GM12873 (cell line): ENCODE data around the gene SHISA4.

ENCODE experiments used
- TF ChIP-seq, protein P1 (sequence below): IDR thresholded peaks from 2 replicates; pipeline ENCODE4 v1.5.1; 2012; ENCODE audit warnings: low read depth, mild to moderate bottlenecking, moderate library complexity, low read length, control low read depth; ENCODE audit not compliant: insufficient read depth; ENCODE audit errors: missing control alignments

Gene SHISA4

GRCh38 chr1:201930137-201930536 lies 41.4 kb downstream of the SHISA4 start:
- TF ChIP-seq, protein P1, sequence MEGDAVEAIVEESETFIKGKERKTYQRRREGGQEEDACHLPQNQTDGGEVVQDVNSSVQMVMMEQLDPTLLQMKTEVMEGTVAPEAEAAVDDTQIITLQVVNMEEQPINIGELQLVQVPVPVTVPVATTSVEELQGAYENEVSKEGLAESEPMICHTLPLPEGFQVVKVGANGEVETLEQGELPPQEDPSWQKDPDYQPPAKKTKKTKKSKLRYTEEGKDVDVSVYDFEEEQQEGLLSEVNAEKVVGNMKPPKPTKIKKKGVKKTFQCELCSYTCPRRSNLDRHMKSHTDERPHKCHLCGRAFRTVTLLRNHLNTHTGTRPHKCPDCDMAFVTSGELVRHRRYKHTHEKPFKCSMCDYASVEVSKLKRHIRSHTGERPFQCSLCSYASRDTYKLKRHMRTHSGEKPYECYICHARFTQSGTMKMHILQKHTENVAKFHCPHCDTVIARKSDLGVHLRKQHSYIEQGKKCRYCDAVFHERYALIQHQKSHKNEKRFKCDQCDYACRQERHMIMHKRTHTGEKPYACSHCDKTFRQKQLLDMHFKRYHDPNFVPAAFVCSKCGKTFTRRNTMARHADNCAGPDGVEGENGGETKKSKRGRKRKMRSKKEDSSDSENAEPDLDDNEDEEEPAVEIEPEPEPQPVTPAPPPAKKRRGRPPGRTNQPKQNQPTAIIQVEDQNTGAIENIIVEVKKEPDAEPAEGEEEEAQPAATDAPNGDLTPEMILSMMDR: no peak

- TF ChIP-seq, protein P1: no peak
Observed at GRCh38 chr1:201930803-201931202, 42.1 kb downstream of the SHISA4 start.

- TF ChIP-seq, protein P1: no peak
Observed at GRCh38 chr1:201933840-201934430, 45.2 kb downstream of the SHISA4 start.

DNA sequence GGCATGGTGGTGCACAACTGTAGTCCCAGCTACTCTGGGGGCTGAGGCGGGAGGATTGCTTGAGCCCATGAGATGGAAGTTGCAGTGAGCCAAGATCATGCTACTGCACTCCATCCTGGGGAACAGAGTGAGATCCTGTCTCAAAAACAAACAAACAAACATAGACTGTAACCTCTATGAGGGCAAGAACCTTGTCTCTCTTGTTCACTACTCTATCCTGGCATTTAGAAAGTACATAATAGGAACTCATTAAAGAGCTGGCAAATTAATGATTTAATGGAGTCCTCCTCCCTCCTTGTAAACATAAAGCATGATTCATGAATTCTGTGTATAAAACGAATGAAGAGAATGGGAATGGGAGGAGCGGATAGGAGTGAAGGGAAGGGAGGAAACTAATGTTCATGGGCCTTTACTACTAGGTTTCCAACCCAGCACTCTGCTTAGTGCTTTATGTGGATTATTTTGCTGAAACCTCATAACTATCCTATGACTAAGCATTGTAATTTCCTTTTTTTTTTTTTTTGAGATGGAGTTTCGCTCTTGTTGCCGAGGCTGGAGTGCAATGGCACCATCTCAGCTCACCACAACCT lies 49.0 kb downstream of the SHISA4 start:
- TF ChIP-seq, protein P1: no peak

GRCh38 chr1:201938440-201939035 lies 49.8 kb downstream of the SHISA4 start:
- TF ChIP-seq, protein P1: no peak

DNA sequence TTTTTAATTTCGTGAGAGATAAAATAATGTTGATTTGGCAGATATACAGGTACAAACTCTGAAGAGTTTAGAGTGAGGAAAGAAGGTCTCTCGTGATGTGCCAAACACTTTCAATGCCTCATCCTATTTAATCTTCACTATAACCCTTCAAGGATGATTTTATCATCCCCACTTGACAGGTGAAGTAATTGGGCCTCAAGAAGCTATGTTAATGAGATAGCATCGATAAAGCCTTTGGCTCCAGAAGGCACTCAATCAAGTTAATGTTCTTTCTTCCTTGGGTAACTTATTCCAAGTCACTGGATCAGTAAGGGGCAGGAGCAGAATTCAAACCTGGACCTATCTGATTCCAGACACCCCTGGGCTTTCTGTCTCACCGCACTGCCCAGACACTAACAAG lies 50.5 kb downstream of the SHISA4 start:
- TF ChIP-seq, protein P1: no peak

DNA sequence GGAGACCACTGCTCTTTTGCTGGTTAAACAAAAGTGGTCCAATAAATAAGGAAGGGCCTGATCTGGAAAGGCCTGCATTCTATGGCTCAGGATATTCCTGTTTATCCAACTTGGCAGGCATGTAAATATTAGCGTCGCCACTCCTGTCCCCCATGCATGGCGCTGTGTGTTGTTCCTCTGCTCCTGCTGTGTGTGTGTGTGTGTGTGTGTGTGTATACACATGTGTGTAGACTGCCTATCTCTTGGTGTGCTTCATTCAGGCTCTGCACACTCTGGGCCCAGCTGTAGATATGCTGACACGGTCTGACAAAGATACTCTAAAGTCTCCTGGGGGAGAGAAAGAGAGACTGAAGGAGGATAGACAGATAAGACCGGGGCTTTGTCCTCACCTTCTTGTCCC lies 50.9 kb downstream of the SHISA4 start:
- TF ChIP-seq, protein P1: no peak
